Gastroesophageal sphincter (tissue), 4 donors: ENCODE results near the gene CKS2. TPM values are rescaled to one million over a fixed set of nuclear protein-coding genes. Genes with fewer than 3 reads are reported as not detected.
"Not testable (repeated sequence)": the region's sequence is repeated elsewhere in the genome, so short reads cannot be mapped to it uniquely, and the experiment has no call there.

ENCODE experiments used
- ATAC-seq: fragments of 150-250 bp; one replicate; pipeline ENCODE4 v1.9.1; 2016; ENCODE audit warnings: mild to moderate bottlenecking, moderate library complexity
- H3K27ac ChIP-seq, 4 donors: fragments of 200-600 bp; sonication (generic) in 3 of 4; 1 replicate in 3 of 4; 2 replicates in 1 of 4; pipeline ENCODE4 v1.5.1; 2016 to 2019
- H3K27me3 ChIP-seq: fragments of 200-600 bp; sonication (generic); one replicate; pipeline ENCODE4 v1.5.1; 2019
- H3K36me3 ChIP-seq, 2 donors: fragments of 200-600 bp; sonication (generic); one replicate each; pipeline ENCODE4 v1.5.1; 2019; ENCODE audit warnings: control low read depth in 1 of 2
- H3K4me1 ChIP-seq, 3 donors: fragments of 200-600 bp; sonication (generic); 1 replicate in 2 of 3; 2 replicates in 1 of 3; pipeline ENCODE4 v1.5.1; 2016 to 2019; ENCODE audit warnings: control low read depth in 2 of 3
- H3K4me3 ChIP-seq, 2 donors: fragments of 200-600 bp; sonication (generic); one replicate each; pipeline ENCODE4 v1.5.1; 2019; ENCODE audit warnings: mild to moderate bottlenecking in 1 of 2, moderate library complexity in 1 of 2
- H3K9me3 ChIP-seq, 3 donors: fragments of 200-600 bp; sonication (generic); one replicate each; pipeline ENCODE4 v1.5.1; 2017 to 2019; ENCODE audit warnings: control low read depth in 2 of 3
- CTCF ChIP-seq, 4 experiments: fragments of 200-600 bp in 2 of 4; fragments of 450-650 bp in 2 of 4; sonication (generic) in 1 of 4; IDR thresholded peaks; one replicate each; pipeline ENCODE4 v1.5.1; 2017 to 2019; ENCODE audit warnings: antibody characterized with exemption in 4 of 4, mild to moderate bottlenecking in 2 of 4, moderate library complexity in 2 of 4
- EP300 ChIP-seq: sonication (generic); formaldehyde crosslinking; IDR thresholded peaks from one replicate; pipeline ENCODE4 v1.6.1; 2017; ENCODE audit warnings: antibody characterized with exemption, mild to moderate bottlenecking
- POLR2A ChIP-seq, 2 donors: fragments of 450-650 bp; IDR thresholded peaks; one replicate each; pipeline ENCODE4 v1.6.1; 2017; ENCODE audit warnings: antibody characterized with exemption in 2 of 2, mild to moderate bottlenecking in 2 of 2, moderate library complexity in 1 of 2
- POLR2AphosphoS5 ChIP-seq: sonication (generic); formaldehyde crosslinking; IDR thresholded peaks from one replicate; pipeline ENCODE4 v1.6.1; 2017; ENCODE audit warnings: antibody characterized with exemption
- WGBS, 2 donors: methylation state at CpG; one replicate each; pipeline ENCODE4 v1.1.5; 2018; ENCODE audit warnings: low coverage in 1 of 2; 5-methylcytosine and 5-hydroxymethylcytosine counted together
- total RNA-seq, 4 donors: library from RNA; depleted of rRNA; stranded (reverse); fragments of >200 nt; gene quantifications; one replicate each; pipeline ENCODE4 v1.1.0, GENCODE V29; 2016

Gene CKS2
- 1 to 10 TPM in 3 of 4 donors, under 1 TPM in 1; 0.81 to 9.9 (median 4.2) TPM for total RNA-seq

DNA sequence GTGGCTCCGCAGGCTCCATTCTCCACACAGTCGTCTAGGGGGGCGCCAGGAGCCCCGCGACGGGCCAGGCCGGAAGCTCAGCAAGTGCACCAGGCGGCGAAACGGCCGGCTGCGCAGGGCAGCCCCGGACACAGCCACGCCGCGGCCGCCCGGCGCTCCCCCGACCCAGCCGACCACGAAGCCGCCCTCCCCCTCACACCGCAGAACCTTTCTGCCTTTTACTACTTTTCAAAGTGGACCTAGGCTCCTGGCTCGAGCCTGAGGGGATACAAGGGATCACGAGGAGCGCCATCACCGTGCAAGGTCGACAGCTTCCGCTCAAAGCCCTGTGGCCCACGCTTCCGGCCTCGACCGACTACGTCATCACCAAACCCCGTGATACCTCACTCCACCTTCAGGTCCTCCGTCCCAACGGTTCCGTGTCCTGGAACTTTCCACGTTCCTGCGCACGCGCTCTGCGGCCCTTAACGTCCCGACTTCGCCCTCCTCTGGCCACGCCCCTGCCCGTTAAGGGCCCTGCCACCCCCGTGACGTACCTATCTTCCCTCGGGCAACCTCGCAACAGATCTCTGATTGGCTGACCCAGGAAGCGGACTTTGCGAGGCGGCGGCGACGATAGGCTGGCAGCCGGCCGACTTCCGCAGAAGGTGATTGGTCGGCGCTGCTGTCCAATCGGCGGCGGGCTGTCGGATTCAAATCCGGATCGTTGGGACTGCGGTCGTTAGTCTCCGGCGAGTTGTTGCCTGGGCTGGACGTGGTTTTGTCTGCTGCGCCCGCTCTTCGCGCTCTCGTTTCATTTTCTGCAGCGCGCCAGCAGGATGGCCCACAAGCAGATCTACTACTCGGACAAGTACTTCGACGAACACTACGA lies at the start of gene CKS2:
Gene CKS2 (plus strand): TSS at position 721 of the 871 bp plus-strand sequence. CDS start 98 bp downstream, at position 819.
- peak within 1 kb of the TSS; percentile 85 to 88 for H3K4me3 ChIP-seq
- peaks cover 0 to 9% of the 10 kb centered on the region in 2 donors for H3K36me3 ChIP-seq
- WGBS, 2 donors: 0% methylated on average over 15 to 17 of the region's 86 CpGs
- no peaks in the 10 kb centered on the region for H3K27me3 ChIP-seq
- peak within 1 kb of the TSS; percentile 95 to 100 (median 100) for H3K27ac ChIP-seq
- TF ChIP-seq POLR2A (IDR thresholded peaks at IDR 0.05) (peak; percentile 88 to 94), EP300 (no peak), POLR2AphosphoS5 (peak; percentile 98), CTCF (IDR thresholded peaks at IDR 0.05) (peak in 2 of 4 experiments; percentile 2 to 22)
- H3K9me3 ChIP-seq: no peaks in the 10 kb centered on the region
- peaks cover 0 to 29% (median 12%) of the 10 kb centered on the region in 3 donors for H3K4me1 ChIP-seq
- peak; percentile 98 for ATAC-seq

- WGBS, 2 donors: 89 to 93% methylated on average over 3 of the region's 3 CpGs
- Histone ChIP-seq H3K9me3 (peaks cover 0 to 29% (median 0%) of the 10 kb centered on the region in 3 donors), H3K27me3 (no peaks in the 10 kb centered on the region), H3K4me1 (no peaks in the 10 kb centered on the region), H3K27ac (no peak overlapping the region), H3K36me3 (no peaks in the 10 kb centered on the region), H3K4me3 (no peak overlapping the region)
- ATAC-seq: no peak
- TF ChIP-seq CTCF (IDR thresholded peaks at IDR 0.05) (no peak), POLR2A (IDR thresholded peaks at IDR 0.05) (no peak), EP300 (no peak), POLR2AphosphoS5 (no peak)
Measured at GRCh38 chr9:89273528-89274279, 37.3 kb upstream of the CKS2 start.

GRCh38 chr9:89274838-89275237 lies 36.2 kb upstream of the CKS2 start:
- H3K9me3 ChIP-seq: peaks cover 0 to 29% (median 0%) of the 10 kb centered on the region in 3 donors
- H3K36me3 ChIP-seq: no peaks in the 10 kb centered on the region
- no peak overlapping the region for H3K4me3 ChIP-seq
- ATAC-seq: no peak
- TF ChIP-seq CTCF (IDR thresholded peaks at IDR 0.05) (no peak), POLR2AphosphoS5 (no peak), POLR2A (IDR thresholded peaks at IDR 0.05) (no peak), EP300 (no peak)
- 75 to 89% methylated on average over 3 to 4 of the region's 5 CpGs for WGBS, 2 donors
- H3K4me1 ChIP-seq: no peaks in the 10 kb centered on the region
- H3K27ac ChIP-seq: no peak overlapping the region
- no peaks in the 10 kb centered on the region for H3K27me3 ChIP-seq

DNA sequence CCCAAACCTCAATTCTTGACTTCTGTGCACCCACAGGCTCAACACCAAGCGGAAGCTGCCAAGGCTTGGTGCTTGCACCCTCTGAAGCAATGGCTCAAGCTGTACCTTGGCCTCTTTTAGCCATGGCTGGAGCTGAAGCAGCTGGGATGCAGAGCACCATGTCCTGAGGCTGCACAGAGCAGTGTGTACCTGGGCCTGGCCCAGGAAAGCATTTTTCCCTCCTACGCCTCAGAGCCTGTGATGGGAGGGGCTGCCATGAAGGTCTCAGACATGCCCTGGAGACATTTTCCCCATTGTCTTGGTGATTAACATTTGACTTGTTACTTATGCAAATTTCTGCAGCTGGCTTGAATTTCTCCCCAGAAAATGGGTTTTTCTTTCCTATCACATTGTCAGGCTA lies 35.0 kb upstream of the CKS2 start:
- not testable (repeated sequence) for ATAC-seq, H3K4me1 ChIP-seq, H3K27ac ChIP-seq, H3K36me3 ChIP-seq, H3K27me3 ChIP-seq, H3K4me3 ChIP-seq
- 84 to 100% methylated on average over 1 to 2 of the region's 2 CpGs for WGBS, 2 donors
- H3K9me3 ChIP-seq: peaks cover 0 to 29% (median 0%) of the 10 kb centered on the region in 3 donors

GRCh38 chr9:89277043-89277442 lies 34.0 kb upstream of the CKS2 start:
- Histone ChIP-seq H3K27ac (no peak overlapping the region), H3K4me1 (no peaks in the 10 kb centered on the region), H3K9me3 (peaks cover 0 to 23% (median 0%) of the 10 kb centered on the region in 3 donors), H3K4me3 (no peak overlapping the region), H3K36me3 (no peaks in the 10 kb centered on the region), H3K27me3 (no peaks in the 10 kb centered on the region)
- 80 to 95% methylated on average over 1 to 2 of the region's 2 CpGs for WGBS, 2 donors
- TF ChIP-seq CTCF (IDR thresholded peaks at IDR 0.05) (no peak), POLR2A (IDR thresholded peaks at IDR 0.05) (no peak), EP300 (no peak), POLR2AphosphoS5 (no peak)
- ATAC-seq: no peak
